Heart left ventricle (tissue), 16 donors: ENCODE results near the gene APP. TPM values are rescaled to one million over a fixed set of nuclear protein-coding genes. Genes with fewer than 3 reads are reported as not detected.
A peak's percentile ranks its signal among the peaks of the same experiment; 100 is the strongest.

ENCODE experiments used
- ATAC-seq, 4 donors: fragments of 200-7000 bp; cut with Tn5 transposase; one replicate each; pipeline ENCODE4 v1.9.1; 2020 to 2022; ENCODE audit warnings: moderate library complexity in 4 of 4, mild to moderate bottlenecking in 3 of 4, moderate number of reproducible peaks in 1 of 4
- DNase-seq, 5 donors: peaks; one replicate each; pipeline ENCODE4 v3.0.0-alpha.2; 2020
- H3K27ac ChIP-seq, 12 donors: fragments of 200-600 bp; sonication (generic) in 4 of 12; one replicate each; pipeline versions ENCODE4 v1.5.0 to v1.8.0; 2016 to 2022; ENCODE audit warnings: mild to moderate bottlenecking in 2 of 12
- H3K27me3 ChIP-seq, 9 donors: fragments of 200-600 bp; sonication (generic) in 2 of 9; one replicate each; pipeline versions ENCODE4 v1.5.1 to v1.8.0; 2016 to 2022; ENCODE audit warnings: mild to moderate bottlenecking in 3 of 9
- H3K36me3 ChIP-seq, 9 donors: fragments of 200-600 bp; sonication (generic) in 2 of 9; one replicate each; pipeline versions ENCODE4 v1.5.0 to v1.8.0; 2018 to 2022; ENCODE audit warnings: mild to moderate bottlenecking in 2 of 9
- H3K4me1 ChIP-seq, 12 donors: fragments of 200-600 bp; sonication (generic) in 4 of 12; one replicate each; pipeline versions ENCODE4 v1.5.0 to v1.8.0; 2016 to 2022; ENCODE audit warnings: mild to moderate bottlenecking in 3 of 12
- H3K4me3 ChIP-seq, 12 donors: fragments of 200-600 bp; sonication (generic) in 4 of 12; one replicate each; pipeline versions ENCODE4 v1.5.0 to v1.8.0; 2017 to 2022; ENCODE audit warnings: mild to moderate bottlenecking in 9 of 12, moderate library complexity in 4 of 12
- H3K9me3 ChIP-seq, 12 donors: fragments of 200-600 bp; sonication (generic) in 4 of 12; one replicate each; pipeline versions ENCODE4 v1.5.0 to v1.8.0; 2016 to 2022; ENCODE audit warnings: mild to moderate bottlenecking in 1 of 12
- CTCF ChIP-seq, 12 donors: fragments of 200-600 bp; sonication (generic) in 4 of 12; IDR thresholded peaks; one replicate each; pipeline versions ENCODE4 v1.5.0 to v1.8.0; 2018 to 2022; ENCODE audit warnings: antibody characterized with exemption in 12 of 12, mild to moderate bottlenecking in 5 of 12
- POLR2A ChIP-seq, 2 donors: fragments of 450-650 bp; IDR thresholded peaks; one replicate each; pipeline ENCODE4 v1.6.1; 2017; ENCODE audit warnings: antibody characterized with exemption in 2 of 2, mild to moderate bottlenecking in 2 of 2, moderate library complexity in 2 of 2
- WGBS, 4 donors: extraction: QIAGEN DNeasy Blood & Tissue Kit in 2 of 4; methylation state at CpG; one replicate each; pipeline versions ENCODE4 v1.1.5 to v1.1.7; 2013 to 2018; 5-methylcytosine and 5-hydroxymethylcytosine counted together
- intact Hi-C, 10 donors: fragments of 100-400 bp; cut with DNase I; formaldehyde crosslinking; loops; one replicate each; pipeline versions ENCODE4 v1.11.1 to v1.14.2; 2022
- polyA plus RNA-seq, 2 donors: library from polyadenylated mRNA; stranded (reverse); fragments of 200-250 nt; gene quantifications; one replicate each; pipeline ENCODE4 v1.2.3, GENCODE V29; 2013
- total RNA-seq, 9 donors: library from RNA; depleted of rRNA in 2 of 9; stranded (reverse); fragments of >200 nt in 2 of 9; fragmentation: NEBNext Ultra II Directional in 3 of 9; extraction: Animal tissue kit (Norgen Biotek cat#: 25700) in 3 of 9; gene quantifications; one replicate each; pipeline versions ENCODE4 v1.1.0 to v1.2.4, GENCODE V29; 2016 to 2023
- donor health status: ischemic (EF 13 %, LVEDD 7.1; RV severe dilation, severe dysfunction).
- donor health status: healthy with polysubstance abuse.
- donor health status: DM: no; HTN: yes; CAD: no.
- donor health status: DM: no; HTN: no; CAD: no.
- donor health status: ischemic (EF 25% LVEDD 6.9; RV normal size, moderate dysfunction).
- donor health status: ischemic (EF 25% LVEDD 5.7; RV mildly dilated, moderate dysfunction).
- donor health status: healthy.
- donor health status: DM: yes; HTN: yes; CAD: no.
- donor health status: ischemic (EF 35%, LVEDD 5.7; RV mildly dilated, moderate dysfunction).
- donor health status: nonischemic (EF 11% LVEDD 7.7; RV severe dilation, severe dysfunction).
- donor health status: DM: yes; HTN: yes; CAD: no.
- donor health status: PGD.
- donor health status: ischemic (EF 29% LVEDD 5.4; RV normal size, mild dysfunction).
- donor health status: nonischemic (EF 23%, LVEDD 6.1; RV moderate dilation, normal function).

Gene APP
- total and polyA plus RNA-seq, 11 donors, result 103 to 467 (median 373) TPM

- no peak for ATAC-seq
Observed at GRCh38 chr21:25887646-25888306, 282.8 kb downstream of the APP start.

GRCh38 chr21:25887166-25887565 lies 283.4 kb downstream of the APP start:
- ATAC-seq, result no peak
- H3K4me1 ChIP-seq, result peaks cover 0 to 20% (median 4%) of the 10 kb centered on the region in 12 donors

More at GRCh38 chr21:25887646-25888306, 282.8 kb downstream of the APP start:
- TF ChIP-seq CTCF (IDR thresholded peaks at IDR 0.05) (no peak), POLR2A (IDR thresholded peaks at IDR 0.05) (no peak)
- H3K27me3 ChIP-seq, result no peaks in the 10 kb centered on the region
- DNase-seq, result no peak
- peaks cover 0 to 20% (median 4%) of the 10 kb centered on the region in 12 donors for H3K4me1 ChIP-seq
- no peak overlapping the region for H3K27ac ChIP-seq
- 88 to 96% (median 92%) methylated on average over 9 of the region's 9 CpGs for WGBS, 4 donors
- no peaks in the 10 kb centered on the region for H3K9me3 ChIP-seq
- peaks cover 0 to 49% (median 18%) of the 10 kb centered on the region in 9 donors for H3K36me3 ChIP-seq
- H3K4me3 ChIP-seq, result no peak overlapping the region
- intact Hi-C loops, result loop anchor here in 3 of 10 donors (5.0 to 10.0 kb wide), 2 partner anchors 285 to 687 kb away; partner anchors contain the start of genes CYYR1 (in 2 of the 3) and APP (in 1 of the 3)

GRCh38 chr21:25885880-25886279 lies 284.7 kb downstream of the APP start:
- H3K27me3 ChIP-seq, result no peaks in the 10 kb centered on the region
- H3K4me1 ChIP-seq, result peaks cover 0 to 20% (median 4%) of the 10 kb centered on the region in 12 donors
- ATAC-seq (peak in 2 of 4 donors; percentile 36 to 60), DNase-seq (no peak)
- no peak overlapping the region for H3K4me3 ChIP-seq
- WGBS, 4 donors, result 54 to 59% (median 58%) methylated on average over 7 of the region's 7 CpGs
- no peaks in the 10 kb centered on the region for H3K9me3 ChIP-seq
- peak overlapping the region in 5 of 12 donors; percentile 2 to 49 (median 22) for H3K27ac ChIP-seq
- intact Hi-C loops, result loop anchor here in 3 of 10 donors (5.0 to 10.0 kb wide), 2 partner anchors 286 to 689 kb away; partner anchors contain the start of genes CYYR1 (in 2 of the 3) and APP (in 1 of the 3)
- H3K36me3 ChIP-seq, result peaks cover 0 to 46% (median 18%) of the 10 kb centered on the region in 9 donors
- TF ChIP-seq CTCF (IDR thresholded peaks at IDR 0.05), result no peak
- TF ChIP-seq POLR2A (IDR thresholded peaks at IDR 0.05), result no peak

More at GRCh38 chr21:25887166-25887565, 283.4 kb downstream of the APP start:
- no peaks in the 10 kb centered on the region for H3K9me3 ChIP-seq
- peaks cover 0 to 48% (median 18%) of the 10 kb centered on the region in 9 donors for H3K36me3 ChIP-seq
- H3K4me3 ChIP-seq, result no peak overlapping the region
- H3K27ac ChIP-seq, result no peak overlapping the region
- no peak for DNase-seq
- H3K27me3 ChIP-seq, result no peaks in the 10 kb centered on the region
- intact Hi-C loops, result loop anchor here in 3 of 10 donors (5.0 to 10.0 kb wide), 2 partner anchors 285 to 688 kb away; partner anchors contain the start of genes CYYR1 (in 2 of the 3) and APP (in 1 of the 3)
- 95 to 98% (median 96%) methylated on average over 4 of the region's 4 CpGs for WGBS, 4 donors
- TF ChIP-seq CTCF (IDR thresholded peaks at IDR 0.05) (peak in 1 of 12 donors; percentile 4), POLR2A (IDR thresholded peaks at IDR 0.05) (no peak)

GRCh38 chr21:25885405-25885804 lies 285.2 kb downstream of the APP start:
- peaks cover 0 to 46% (median 18%) of the 10 kb centered on the region in 9 donors for H3K36me3 ChIP-seq
- no peak for TF ChIP-seq CTCF (IDR thresholded peaks at IDR 0.05)
- TF ChIP-seq POLR2A (IDR thresholded peaks at IDR 0.05), result no peak
- ATAC-seq (peak in 3 of 4 donors; percentile 16 to 40 (median 38)), DNase-seq (no peak)
- peaks cover 0 to 20% (median 4%) of the 10 kb centered on the region in 12 donors for H3K4me1 ChIP-seq
- intact Hi-C loops, result loop anchor here in 3 of 10 donors (5.0 to 10.0 kb wide), 2 partner anchors 287 to 689 kb away; partner anchors contain the start of genes CYYR1 (in 2 of the 3) and APP (in 1 of the 3)
- WGBS, 4 donors, result 27 to 46% (median 40%) methylated on average over 4 of the region's 4 CpGs
- no peaks in the 10 kb centered on the region for H3K9me3 ChIP-seq
- H3K27me3 ChIP-seq, result no peaks in the 10 kb centered on the region
- no peak overlapping the region for H3K4me3 ChIP-seq
- H3K27ac ChIP-seq, result peak overlapping the region in 5 of 12 donors; percentile 2 to 49 (median 22)
